GM12872 (cell line): ENCODE measurements around the gene PTEN.

ENCODE experiments used
- TF ChIP-seq, protein P1 (sequence below): IDR thresholded peaks from 3 replicates; pipeline ENCODE4 v1.5.1; 2011; ENCODE audit warnings: low read depth, mild to moderate bottlenecking, low read length, moderate library complexity; ENCODE audit not compliant: insufficient read depth

PTEN gene

DNA sequence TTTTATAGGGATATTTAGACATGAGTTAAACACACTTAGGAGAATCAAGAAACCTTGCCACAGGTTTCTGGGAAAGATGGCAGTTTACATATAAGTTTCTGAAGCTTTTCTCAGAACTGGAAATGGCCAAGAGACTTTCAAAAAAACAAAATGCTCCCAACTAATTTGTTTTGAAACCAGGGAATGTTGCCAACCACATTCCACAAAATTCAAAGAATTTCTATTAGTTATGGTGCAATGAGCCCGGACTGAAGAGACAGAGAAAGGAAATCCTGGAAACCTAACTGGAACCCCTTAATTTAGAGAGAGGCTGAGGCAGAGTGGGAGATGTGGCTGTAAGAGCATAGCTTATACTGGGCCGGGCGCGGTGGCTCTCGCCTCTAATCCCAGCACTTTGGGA is 128.5 kb downstream of the PTEN start:
- TF ChIP-seq, protein P1, sequence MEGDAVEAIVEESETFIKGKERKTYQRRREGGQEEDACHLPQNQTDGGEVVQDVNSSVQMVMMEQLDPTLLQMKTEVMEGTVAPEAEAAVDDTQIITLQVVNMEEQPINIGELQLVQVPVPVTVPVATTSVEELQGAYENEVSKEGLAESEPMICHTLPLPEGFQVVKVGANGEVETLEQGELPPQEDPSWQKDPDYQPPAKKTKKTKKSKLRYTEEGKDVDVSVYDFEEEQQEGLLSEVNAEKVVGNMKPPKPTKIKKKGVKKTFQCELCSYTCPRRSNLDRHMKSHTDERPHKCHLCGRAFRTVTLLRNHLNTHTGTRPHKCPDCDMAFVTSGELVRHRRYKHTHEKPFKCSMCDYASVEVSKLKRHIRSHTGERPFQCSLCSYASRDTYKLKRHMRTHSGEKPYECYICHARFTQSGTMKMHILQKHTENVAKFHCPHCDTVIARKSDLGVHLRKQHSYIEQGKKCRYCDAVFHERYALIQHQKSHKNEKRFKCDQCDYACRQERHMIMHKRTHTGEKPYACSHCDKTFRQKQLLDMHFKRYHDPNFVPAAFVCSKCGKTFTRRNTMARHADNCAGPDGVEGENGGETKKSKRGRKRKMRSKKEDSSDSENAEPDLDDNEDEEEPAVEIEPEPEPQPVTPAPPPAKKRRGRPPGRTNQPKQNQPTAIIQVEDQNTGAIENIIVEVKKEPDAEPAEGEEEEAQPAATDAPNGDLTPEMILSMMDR: no peak

DNA sequence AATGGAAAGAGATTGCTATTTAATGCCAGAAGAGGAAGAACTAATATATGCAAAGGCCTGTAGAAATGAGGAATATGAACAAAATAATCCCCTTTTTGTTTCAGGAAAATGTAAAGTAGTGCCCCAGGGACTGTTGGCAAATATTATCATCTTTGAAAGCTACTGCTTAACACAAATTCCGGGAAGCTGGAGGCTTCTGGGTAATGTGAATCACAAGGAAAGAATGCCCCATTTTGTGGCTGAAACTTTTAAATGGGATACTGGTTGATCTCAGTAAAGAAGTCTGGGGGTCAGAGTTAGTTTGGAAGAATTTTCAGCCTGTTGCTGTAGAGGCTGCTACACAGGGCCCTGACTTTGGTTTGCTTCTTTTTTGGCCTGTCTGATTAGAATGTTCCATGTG is 141.0 kb downstream of the PTEN start:
- TF ChIP-seq, protein P1: no peak

DNA sequence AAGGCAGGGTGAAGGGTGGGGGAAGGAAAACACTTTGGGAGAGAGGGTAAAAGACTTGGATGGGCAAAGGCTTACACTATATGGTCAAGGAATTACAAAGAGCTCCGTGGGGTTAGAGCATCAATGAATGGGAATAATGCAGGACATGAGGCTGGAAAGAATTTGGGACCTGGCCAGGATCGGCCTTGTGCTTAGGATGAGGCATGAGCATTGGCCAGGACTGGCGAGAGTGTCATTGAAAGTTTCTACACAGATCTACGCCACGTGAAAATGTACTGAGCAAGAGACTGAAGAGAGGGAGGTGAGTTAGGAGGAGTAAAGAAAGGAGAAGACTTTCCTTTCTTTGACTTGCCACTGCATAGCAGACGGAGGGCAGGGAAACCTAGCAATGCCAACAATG is 142.8 kb downstream of the PTEN start:
- TF ChIP-seq, protein P1: no peak

DNA sequence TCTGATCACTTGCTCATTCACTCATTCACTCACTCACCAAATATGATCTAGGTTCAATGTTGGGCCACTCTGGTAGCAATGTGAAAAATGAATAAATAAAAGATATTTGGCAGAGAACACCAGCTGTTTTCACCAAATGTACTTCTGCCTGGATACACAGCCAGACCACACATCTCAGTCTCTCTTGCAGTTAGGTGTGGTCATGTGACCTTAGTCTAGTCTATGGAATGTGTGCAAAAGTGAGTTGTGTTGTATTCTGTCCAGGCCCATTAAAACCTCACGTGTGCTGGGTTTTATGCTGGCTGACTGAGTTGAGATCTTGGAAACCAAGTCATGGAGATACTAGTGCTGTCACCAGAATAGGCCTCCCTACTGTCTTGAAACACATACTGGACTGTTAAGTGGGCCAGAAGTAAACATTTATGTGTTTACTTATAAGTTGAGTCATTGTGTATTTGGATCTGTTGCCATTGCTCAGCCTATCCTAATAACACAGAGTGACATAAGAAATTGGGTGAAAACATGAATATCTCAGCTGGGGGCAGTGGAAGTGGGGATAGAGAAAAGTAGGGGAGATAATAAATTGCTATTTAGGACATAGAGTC is 145.5 kb downstream of the PTEN start:
- TF ChIP-seq, protein P1: no peak

DNA sequence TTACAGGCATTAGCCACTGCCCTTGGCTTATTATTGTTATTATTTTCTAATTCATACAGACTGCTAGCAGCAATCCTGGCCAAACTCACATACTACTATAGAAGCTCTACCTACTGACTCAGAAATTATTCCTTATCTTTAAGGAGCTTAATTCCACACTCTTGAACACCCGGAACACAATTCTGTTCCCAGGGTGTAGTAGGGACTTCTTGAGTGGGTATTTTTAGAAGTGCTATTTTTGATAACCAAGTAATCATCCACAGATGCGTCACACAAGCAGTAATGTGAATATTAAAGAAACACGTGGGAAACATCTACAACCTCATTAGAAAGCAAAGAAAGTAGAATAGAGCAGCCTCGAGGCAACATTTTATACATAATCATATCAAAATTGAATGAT is 149.2 kb downstream of the PTEN start:
- TF ChIP-seq, protein P1: no peak

DNA sequence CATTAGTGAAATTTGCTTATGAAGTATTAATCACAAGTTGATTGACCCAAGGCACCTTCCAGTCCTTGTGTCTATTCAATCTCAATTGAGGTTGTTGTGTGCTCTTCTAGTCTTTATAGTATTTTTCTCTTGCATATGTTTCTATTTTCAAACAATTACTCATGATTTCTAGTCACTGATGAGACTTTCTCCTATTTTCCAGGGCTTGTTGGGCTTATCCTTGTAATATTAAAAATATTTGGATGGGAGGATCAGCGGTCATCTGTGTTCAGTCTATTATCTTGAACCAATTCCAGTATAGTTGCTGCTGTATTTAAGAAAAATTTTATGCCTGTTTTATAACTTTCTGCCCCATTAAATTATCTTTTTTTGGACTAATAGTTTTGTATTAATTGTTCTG is 154.4 kb downstream of the PTEN start:
- TF ChIP-seq, protein P1: no peak

DNA sequence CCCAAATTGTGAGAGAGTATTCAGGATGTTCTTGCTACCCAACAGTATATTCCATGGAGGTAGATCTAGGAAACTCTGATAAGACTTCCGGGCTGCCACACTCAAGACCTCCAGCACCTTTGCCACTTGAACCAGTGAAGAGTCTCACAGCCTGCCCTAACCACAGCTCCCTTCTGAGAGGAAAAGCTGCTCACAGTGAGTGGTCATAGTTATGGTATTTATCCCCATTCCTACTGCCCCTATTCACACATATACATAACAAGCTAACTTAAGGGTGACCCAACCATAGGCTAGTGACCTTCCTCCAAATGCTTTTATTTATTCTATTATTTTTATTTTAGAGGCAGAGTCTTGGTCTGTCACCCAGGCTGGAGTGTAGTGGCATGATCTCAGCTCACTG is 156.3 kb downstream of the PTEN start:
- TF ChIP-seq, protein P1: no peak
